Stimulated activated naive CD8-positive, alpha-beta T cell treated with anti-CD3 and anti-CD28 coated beads, Interleukin-15, amount 100 ng/mL, for 72 hours (primary cell): ENCODE results near the gene ZNF480.
"Not testable (repeated sequence)": the region's sequence is repeated elsewhere in the genome, so short reads cannot be mapped to it uniquely, and the experiment has no call there.

Source experiments
- ATAC-seq: fragments of 150-1000 bp; cut with Tn5 transposase; 2 replicates; pipeline ENCODE4 v1.10.0; 2021; ENCODE audit warnings: mild to moderate bottlenecking, moderate library complexity
- DNase-seq, 2 donors: peaks; one replicate each; pipeline ENCODE4 v3.0.0; 2021 to 2022
- H3K27ac Mint-ChIP-seq, 2 donors: one replicate each; pipeline ENCODE4 v1.8.0; 2022; ENCODE audit warnings: mild to moderate bottlenecking in 2 of 2, mixed read lengths in 2 of 2, moderate library complexity in 2 of 2
- H3K27me3 Mint-ChIP-seq: one replicate; pipeline ENCODE4 v1.8.0; 2022; ENCODE audit warnings: mixed read lengths
- H3K4me1 Mint-ChIP-seq: one replicate; pipeline ENCODE4 v1.8.0; 2022; ENCODE audit warnings: mild to moderate bottlenecking, mixed read lengths
- H3K4me3 Mint-ChIP-seq, 2 donors: one replicate each; pipeline ENCODE4 v1.8.0; 2022; ENCODE audit warnings: mild to moderate bottlenecking in 2 of 2, mixed read lengths in 2 of 2, moderate library complexity in 1 of 2
- H3K9me3 Mint-ChIP-seq, 2 donors: one replicate each; pipeline ENCODE4 v1.8.0; 2022; ENCODE audit warnings: mixed read lengths in 2 of 2

The ZNF480 gene

GRCh38 chr19:52296773-52297600 lies at the start of gene ZNF480:
TSS of gene ZNF480 (plus strand) at chr19:52297169. CDS start at chr19:52300413, 3,244 bp downstream.
- Mint-ChIP-seq H3K4me3 (peak within 1 kb of the TSS; percentile 95 to 98), H3K9me3 (peaks cover 38 to 44% of the 10 kb centered on the region in 2 donors), H3K27me3 (no peaks in the 10 kb centered on the region), H3K27ac (peak within 1 kb of the TSS; percentile 98 to 99), H3K4me1 (peaks cover 13% of the 10 kb centered on the region)
- peak; percentile 51 to 72 for DNase-seq
- ATAC-seq, result peak; percentile 96

- no peaks in the 10 kb centered on the region for H3K4me1 Mint-ChIP-seq
- no peak overlapping the region for H3K27ac Mint-ChIP-seq
- H3K9me3 Mint-ChIP-seq, result no peaks in the 10 kb centered on the region
- H3K27me3 Mint-ChIP-seq, result peaks cover 8% of the 10 kb centered on the region
- H3K4me3 Mint-ChIP-seq, result no peak overlapping the region
- peak; percentile 72 for ATAC-seq
- DNase-seq, result peak; percentile 35 to 46
Measured at GRCh38 chr19:52248241-52248640, 48.7 kb upstream of the ZNF480 start.

- peaks cover 12 to 18% of the 10 kb centered on the region in 2 donors for H3K9me3 Mint-ChIP-seq
- no peak overlapping the region for H3K4me3 Mint-ChIP-seq
- no peak overlapping the region for H3K27ac Mint-ChIP-seq
- no peak for ATAC-seq
- DNase-seq, result no peak
- peaks cover 7% of the 10 kb centered on the region for H3K27me3 Mint-ChIP-seq
- no peaks in the 10 kb centered on the region for H3K4me1 Mint-ChIP-seq
Measured at GRCh38 chr19:52258426-52258825, 38.5 kb upstream of the ZNF480 start.

- not testable (repeated sequence) for H3K27me3 Mint-ChIP-seq, H3K4me1 Mint-ChIP-seq, ATAC-seq, H3K9me3 Mint-ChIP-seq, DNase-seq, H3K4me3 Mint-ChIP-seq, H3K27ac Mint-ChIP-seq
Measured at GRCh38 chr19:52265556-52265955, 31.4 kb upstream of the ZNF480 start.

- DNase-seq, result peak; percentile 93 to 95
- Mint-ChIP-seq H3K27ac (peak within 1 kb of the TSS; percentile 97 to 98), H3K4me3 (peak within 1 kb of the TSS; percentile 92 to 94), H3K27me3 (no peaks in the 10 kb centered on the region), H3K9me3 (peaks cover 27 to 35% of the 10 kb centered on the region in 2 donors), H3K4me1 (peaks cover 35% of the 10 kb centered on the region)
- ATAC-seq, result peak; percentile 99
Measured at GRCh38 chr19:52269338-52270261, 27.4 kb upstream of the ZNF480 start, which contains the start of gene ZNF766. TSS of gene ZNF766 (plus strand) at chr19:52269587. CDS start at chr19:52269614, 27 bp downstream.

GRCh38 chr19:52270266-52270885 lies 26.6 kb upstream of the ZNF480 start:
- H3K4me1 Mint-ChIP-seq, result peaks cover 37% of the 10 kb centered on the region
- H3K27ac Mint-ChIP-seq, result peak overlapping the region; percentile 97 to 98
- ATAC-seq (peak; percentile 4), DNase-seq (peak in 1 of 2 donors; percentile 14)
- H3K9me3 Mint-ChIP-seq, result peaks cover 32 to 40% of the 10 kb centered on the region in 2 donors
- H3K4me3 Mint-ChIP-seq, result peak overlapping the region; percentile 92 to 94
- H3K27me3 Mint-ChIP-seq, result no peaks in the 10 kb centered on the region

GRCh38 chr19:52273301-52273700 lies 23.7 kb upstream of the ZNF480 start:
- no peak overlapping the region for H3K27ac Mint-ChIP-seq
- no peak for ATAC-seq
- peaks cover 58% of the 10 kb centered on the region for H3K4me1 Mint-ChIP-seq
- H3K9me3 Mint-ChIP-seq, result peaks cover 45 to 52% of the 10 kb centered on the region in 2 donors
- no peaks in the 10 kb centered on the region for H3K27me3 Mint-ChIP-seq
- no peak for DNase-seq
- H3K4me3 Mint-ChIP-seq, result no peak overlapping the region

GRCh38 chr19:52274191-52274590 lies 22.8 kb upstream of the ZNF480 start:
- Mint-ChIP-seq H3K27me3 (no peaks in the 10 kb centered on the region), H3K4me1 (peaks cover 62% of the 10 kb centered on the region), H3K9me3 (peaks cover 54 to 60% of the 10 kb centered on the region in 2 donors), H3K4me3 (no peak overlapping the region), H3K27ac (no peak overlapping the region)
- no peak for DNase-seq
- ATAC-seq, result no peak

GRCh38 chr19:52275988-52276387 lies 21.0 kb upstream of the ZNF480 start:
- no peak overlapping the region for H3K27ac Mint-ChIP-seq
- H3K9me3 Mint-ChIP-seq, result peaks cover 50 to 66% of the 10 kb centered on the region in 2 donors
- ATAC-seq (no peak), DNase-seq (no peak)
- peaks cover 52% of the 10 kb centered on the region for H3K4me1 Mint-ChIP-seq
- H3K27me3 Mint-ChIP-seq, result no peaks in the 10 kb centered on the region
- no peak overlapping the region for H3K4me3 Mint-ChIP-seq

- DNase-seq (no peak), ATAC-seq (no peak)
- no peaks in the 10 kb centered on the region for H3K27me3 Mint-ChIP-seq
- peaks cover 45 to 71% of the 10 kb centered on the region in 2 donors for H3K9me3 Mint-ChIP-seq
- peaks cover 45% of the 10 kb centered on the region for H3K4me1 Mint-ChIP-seq
- H3K27ac Mint-ChIP-seq, result no peak overlapping the region
- H3K4me3 Mint-ChIP-seq, result no peak overlapping the region
Measured at GRCh38 chr19:52277471-52277870, 19.5 kb upstream of the ZNF480 start.

GRCh38 chr19:52286256-52286655 lies 10.7 kb upstream of the ZNF480 start:
- Mint-ChIP-seq H3K4me3 (no peak overlapping the region), H3K9me3 (peaks cover 27 to 73% of the 10 kb centered on the region in 2 donors), H3K27ac (no peak overlapping the region), H3K4me1 (no peaks in the 10 kb centered on the region), H3K27me3 (no peaks in the 10 kb centered on the region)
- DNase-seq (no peak), ATAC-seq (no peak)

- DNase-seq (no peak), ATAC-seq (no peak)
- no peaks in the 10 kb centered on the region for H3K4me1 Mint-ChIP-seq
- no peaks in the 10 kb centered on the region for H3K27me3 Mint-ChIP-seq
- H3K27ac Mint-ChIP-seq, result no peak overlapping the region
- no peak overlapping the region for H3K4me3 Mint-ChIP-seq
- peaks cover 21 to 34% of the 10 kb centered on the region in 2 donors for H3K9me3 Mint-ChIP-seq
Measured at GRCh38 chr19:52291781-52292180, 5.2 kb upstream of the ZNF480 start.

GRCh38 chr19:52292946-52293345 lies 4.0 kb upstream of the ZNF480 start:
- H3K27me3 Mint-ChIP-seq, DNase-seq, H3K4me3 Mint-ChIP-seq, ATAC-seq, H3K27ac Mint-ChIP-seq: not testable (repeated sequence)
- peaks cover 26 to 34% of the 10 kb centered on the region in 2 donors for H3K9me3 Mint-ChIP-seq
- H3K4me1 Mint-ChIP-seq, result peaks cover 11% of the 10 kb centered on the region

GRCh38 chr19:52296400-52296772 lies 583 bp upstream of the ZNF480 start:
- H3K27me3 Mint-ChIP-seq, result no peaks in the 10 kb centered on the region
- H3K9me3 Mint-ChIP-seq, result peaks cover 33 to 40% of the 10 kb centered on the region in 2 donors
- H3K4me1 Mint-ChIP-seq, result peaks cover 13% of the 10 kb centered on the region
- DNase-seq (no peak), ATAC-seq (no peak)
- H3K4me3 Mint-ChIP-seq, result peak overlapping the region; percentile 63 to 66
- H3K27ac Mint-ChIP-seq, result peak overlapping the region; percentile 29 to 72
